ENCODE measurements around the gene AKR7A2.
A peak's percentile ranks its signal among the peaks of the same experiment; 100 is the strongest.

The AKR7A2 gene

DNA sequence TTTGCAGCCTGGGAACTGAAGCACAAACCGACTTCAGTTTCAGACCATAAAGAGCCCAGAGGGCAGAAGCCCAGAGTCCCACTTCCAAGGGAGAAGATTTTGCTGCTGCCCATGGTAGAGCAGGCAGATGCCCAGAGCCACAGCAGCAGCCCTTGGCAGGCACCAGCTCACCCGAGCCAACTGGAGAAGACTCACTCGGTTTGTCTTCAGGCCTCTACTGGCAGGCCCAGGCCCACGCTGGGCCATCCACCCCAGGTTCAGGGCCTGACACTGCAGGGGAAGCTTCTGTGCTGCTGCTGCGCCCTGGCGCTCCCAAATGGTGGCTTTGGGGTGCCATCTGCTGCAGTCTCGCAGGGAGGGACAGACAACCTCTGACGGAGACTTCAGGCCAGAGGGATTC, 33.4 kb upstream of the AKR7A2 start:
- H3K9me3 ChIP-seq (ENCODE audit: insufficient read depth, low read length) = no peaks in the 10 kb centered on the region
- no peak overlapping the region for H3K27ac ChIP-seq (ENCODE audit: low read depth, low read length)
- no peaks in the 10 kb centered on the region for H3K36me3 ChIP-seq (ENCODE audit: low read length)

DNA sequence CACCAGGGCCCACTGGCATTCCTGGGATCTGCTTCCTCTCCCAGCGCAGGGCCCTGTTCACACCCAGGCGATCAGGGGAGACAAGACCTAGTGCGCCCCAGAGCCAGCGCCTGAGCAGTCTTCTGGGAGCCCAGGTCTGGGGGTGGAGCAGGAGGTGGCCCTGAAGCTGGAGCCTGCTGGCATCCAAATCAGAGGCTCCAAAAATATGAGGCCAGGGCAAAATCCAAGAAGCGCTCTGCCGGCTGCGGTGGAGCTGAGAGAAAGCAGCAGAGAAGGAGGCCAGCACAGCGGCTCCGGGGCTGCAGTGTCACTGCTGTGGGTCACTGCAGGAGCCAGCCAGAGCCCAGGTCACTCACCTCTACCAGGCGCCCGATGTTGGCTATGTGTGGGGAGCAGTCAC, 32.9 kb upstream of the AKR7A2 start:
- H3F3A ChIP-seq (ENCODE audit: insufficient read depth) = no peaks in the 10 kb centered on the region
- TF ChIP-seq, protein P1, sequence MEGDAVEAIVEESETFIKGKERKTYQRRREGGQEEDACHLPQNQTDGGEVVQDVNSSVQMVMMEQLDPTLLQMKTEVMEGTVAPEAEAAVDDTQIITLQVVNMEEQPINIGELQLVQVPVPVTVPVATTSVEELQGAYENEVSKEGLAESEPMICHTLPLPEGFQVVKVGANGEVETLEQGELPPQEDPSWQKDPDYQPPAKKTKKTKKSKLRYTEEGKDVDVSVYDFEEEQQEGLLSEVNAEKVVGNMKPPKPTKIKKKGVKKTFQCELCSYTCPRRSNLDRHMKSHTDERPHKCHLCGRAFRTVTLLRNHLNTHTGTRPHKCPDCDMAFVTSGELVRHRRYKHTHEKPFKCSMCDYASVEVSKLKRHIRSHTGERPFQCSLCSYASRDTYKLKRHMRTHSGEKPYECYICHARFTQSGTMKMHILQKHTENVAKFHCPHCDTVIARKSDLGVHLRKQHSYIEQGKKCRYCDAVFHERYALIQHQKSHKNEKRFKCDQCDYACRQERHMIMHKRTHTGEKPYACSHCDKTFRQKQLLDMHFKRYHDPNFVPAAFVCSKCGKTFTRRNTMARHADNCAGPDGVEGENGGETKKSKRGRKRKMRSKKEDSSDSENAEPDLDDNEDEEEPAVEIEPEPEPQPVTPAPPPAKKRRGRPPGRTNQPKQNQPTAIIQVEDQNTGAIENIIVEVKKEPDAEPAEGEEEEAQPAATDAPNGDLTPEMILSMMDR (IDR thresholded peaks at IDR 0.05; ENCODE audit: insufficient read depth, low read length, poor library complexity, severe bottlenecking) = no peak
- no peak for TF ChIP-seq EZH2phosphoT487 (conservative IDR thresholded peaks at IDR 0.05; ENCODE audit: low read length)
- no peak overlapping the region for H3K9ac ChIP-seq (ENCODE audit: low read length)
- H3K9me3 ChIP-seq (ENCODE audit: insufficient read depth, low read length) = no peaks in the 10 kb centered on the region
- no peaks in the 10 kb centered on the region for H3K36me3 ChIP-seq (ENCODE audit: low read length)
- no peak overlapping the region for H2AFZ ChIP-seq (ENCODE audit: low read depth, low read length, severe bottlenecking)
- no peaks in the 10 kb centered on the region for H3K79me2 ChIP-seq (ENCODE audit: insufficient read depth, low read length)
- H4K20me1 ChIP-seq (ENCODE audit: low read depth, low read length) = no peaks in the 10 kb centered on the region
- no peak overlapping the region for H3K4me3 ChIP-seq (ENCODE audit: insufficient read depth, low read length, poor library complexity, severe bottlenecking)
- H3K27me3 ChIP-seq (ENCODE audit: low read length) = no peaks in the 10 kb centered on the region
- H3K27ac ChIP-seq (ENCODE audit: low read depth, low read length) = no peak overlapping the region
- no peaks in the 10 kb centered on the region for H3K9me2 ChIP-seq (replicated peaks; ENCODE audit: insufficient read depth, low read length)
- no peak overlapping the region for H3K4me2 ChIP-seq (ENCODE audit: low read depth, low read length, poor library complexity, severe bottlenecking)

More for the DNA sequence above, 33.4 kb upstream of the AKR7A2 start:
- Histone ChIP-seq H4K20me1 (ENCODE audit: low read depth, low read length) (no peaks in the 10 kb centered on the region), H3K4me2 (ENCODE audit: low read depth, low read length, poor library complexity, severe bottlenecking) (no peak overlapping the region), H3K9me2 (replicated peaks; ENCODE audit: insufficient read depth, low read length) (no peaks in the 10 kb centered on the region), H3K27me3 (ENCODE audit: low read length) (no peaks in the 10 kb centered on the region), H3K4me3 (ENCODE audit: insufficient read depth, low read length, poor library complexity, severe bottlenecking) (no peak overlapping the region), H3K79me2 (ENCODE audit: insufficient read depth, low read length) (no peaks in the 10 kb centered on the region), H2AFZ (ENCODE audit: low read depth, low read length, severe bottlenecking) (no peak overlapping the region), H3K9ac (ENCODE audit: low read length) (no peak overlapping the region), H3F3A (ENCODE audit: insufficient read depth) (no peaks in the 10 kb centered on the region)
- TF ChIP-seq, protein P1 (IDR thresholded peaks at IDR 0.05; ENCODE audit: insufficient read depth, low read length, poor library complexity, severe bottlenecking) = no peak
- TF ChIP-seq EZH2phosphoT487 (conservative IDR thresholded peaks at IDR 0.05; ENCODE audit: low read length) = no peak

DNA sequence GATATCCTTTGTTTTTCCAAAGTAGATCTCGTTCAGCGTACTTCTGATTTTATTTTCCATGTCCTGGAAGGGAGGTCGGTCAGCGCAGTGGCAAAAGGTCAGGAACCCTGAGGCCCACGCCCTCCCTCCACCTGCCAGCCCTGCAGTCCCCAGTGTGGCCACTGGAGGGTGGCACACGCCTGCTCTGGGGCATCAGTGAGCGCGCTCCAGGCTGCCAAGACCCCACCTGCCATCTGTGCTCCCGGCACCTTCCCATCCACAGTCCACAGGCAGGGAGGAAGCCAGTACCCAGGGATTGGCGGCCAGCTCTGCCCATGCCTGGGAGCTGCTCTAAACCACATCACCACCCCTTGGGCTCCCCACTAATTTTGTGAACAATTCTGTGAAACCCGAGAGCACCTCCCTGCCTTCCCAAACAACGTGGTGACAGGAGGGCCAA, 32.4 kb upstream of the AKR7A2 start:
- Histone ChIP-seq H3K9me2 (replicated peaks; ENCODE audit: insufficient read depth, low read length) (no peaks in the 10 kb centered on the region), H3K9ac (ENCODE audit: low read length) (no peak overlapping the region), H3K9me3 (ENCODE audit: insufficient read depth, low read length) (no peaks in the 10 kb centered on the region), H2AFZ (ENCODE audit: low read depth, low read length, severe bottlenecking) (no peak overlapping the region), H3K4me3 (ENCODE audit: insufficient read depth, low read length, poor library complexity, severe bottlenecking) (no peak overlapping the region), H3K27me3 (ENCODE audit: low read length) (no peaks in the 10 kb centered on the region), H3K79me2 (ENCODE audit: insufficient read depth, low read length) (no peaks in the 10 kb centered on the region), H3F3A (ENCODE audit: insufficient read depth) (no peaks in the 10 kb centered on the region), H3K36me3 (ENCODE audit: low read length) (no peaks in the 10 kb centered on the region), H3K27ac (ENCODE audit: low read depth, low read length) (no peak overlapping the region), H4K20me1 (ENCODE audit: low read depth, low read length) (no peaks in the 10 kb centered on the region), H3K4me2 (ENCODE audit: low read depth, low read length, poor library complexity, severe bottlenecking) (no peak overlapping the region)
- TF ChIP-seq, protein P1 (IDR thresholded peaks at IDR 0.05; ENCODE audit: insufficient read depth, low read length, poor library complexity, severe bottlenecking) = peak; percentile 57
- TF ChIP-seq EZH2phosphoT487 (conservative IDR thresholded peaks at IDR 0.05; ENCODE audit: low read length) = no peak
